Limb (tissue), 2 donors: Measurements from ENCODE around the gene EXT2.

Experiments
- DNase-seq, 2 donors: peaks; one replicate each; pipeline ENCODE4 v3.0.0-alpha.2; 2016; ENCODE audit errors: extremely low spot score in 2 of 2

EXT2 gene

DNA sequence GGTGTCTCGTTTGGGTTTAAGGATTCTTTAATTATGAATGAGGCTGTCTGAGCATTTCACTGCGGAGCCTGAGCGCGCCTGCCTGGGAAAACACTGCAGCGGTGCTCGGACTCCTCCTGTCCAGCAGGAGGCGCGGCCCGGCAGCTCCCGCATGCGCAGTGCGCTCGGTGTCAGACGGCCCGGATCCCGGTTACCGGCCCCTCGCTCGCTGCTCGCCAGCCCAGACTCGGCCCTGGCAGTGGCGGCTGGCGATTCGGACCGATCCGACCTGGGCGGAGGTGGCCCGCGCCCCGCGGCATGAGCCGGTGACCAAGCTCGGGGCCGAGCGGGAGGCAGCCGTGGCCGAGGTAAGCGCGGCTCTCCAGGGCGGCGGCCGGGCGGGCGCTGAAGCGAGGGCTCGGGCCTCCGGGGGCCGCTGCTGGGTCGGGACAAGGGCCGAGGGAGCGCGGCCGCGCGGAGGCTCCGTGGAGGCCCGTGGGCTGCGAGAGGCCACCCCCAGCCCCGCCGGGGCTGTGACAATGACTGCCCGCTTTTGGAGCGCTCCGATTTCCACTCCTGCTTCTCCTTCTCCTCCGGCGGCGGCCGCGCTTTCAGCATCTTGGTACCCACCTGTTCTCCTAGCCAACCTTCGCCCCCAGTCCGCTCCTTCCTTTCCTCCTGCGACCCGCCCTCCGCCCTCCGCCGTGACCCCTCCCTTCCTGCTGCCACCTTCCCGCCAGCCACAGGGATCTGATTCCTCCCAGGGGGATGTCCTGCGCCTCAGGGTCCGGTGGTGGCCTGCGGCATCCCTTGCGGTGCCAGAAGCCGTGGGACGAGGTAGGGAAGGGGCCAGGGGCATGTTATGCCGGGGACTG is at the start of gene EXT2:
Gene EXT2, plus strand, starts transcription at position 173 of the 854 bp plus-strand sequence. CDS start 12,035 bp downstream, outside the sequence.
- DNase-seq = peak; percentile 88 to 90

DNA sequence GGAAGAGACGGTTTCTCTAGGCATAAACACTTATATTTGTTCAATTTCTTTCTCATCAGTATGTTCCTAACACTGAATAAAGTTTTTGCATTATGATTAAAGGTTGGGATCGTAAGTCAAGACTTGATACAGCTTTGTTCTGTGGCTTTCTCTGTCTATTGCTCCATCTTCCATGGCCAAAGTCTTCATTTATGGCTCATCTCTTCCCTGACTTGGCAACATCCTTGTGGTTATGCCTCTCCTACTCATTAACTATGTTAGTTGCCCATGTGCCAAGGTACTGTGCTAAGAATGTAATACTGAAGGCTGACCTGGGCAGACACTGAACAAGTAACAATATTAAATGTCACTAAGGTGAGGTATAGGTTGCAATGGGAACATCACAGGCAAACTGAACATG is 49.3 kb upstream of the EXT2 start:
- DNase-seq = no peak

DNA sequence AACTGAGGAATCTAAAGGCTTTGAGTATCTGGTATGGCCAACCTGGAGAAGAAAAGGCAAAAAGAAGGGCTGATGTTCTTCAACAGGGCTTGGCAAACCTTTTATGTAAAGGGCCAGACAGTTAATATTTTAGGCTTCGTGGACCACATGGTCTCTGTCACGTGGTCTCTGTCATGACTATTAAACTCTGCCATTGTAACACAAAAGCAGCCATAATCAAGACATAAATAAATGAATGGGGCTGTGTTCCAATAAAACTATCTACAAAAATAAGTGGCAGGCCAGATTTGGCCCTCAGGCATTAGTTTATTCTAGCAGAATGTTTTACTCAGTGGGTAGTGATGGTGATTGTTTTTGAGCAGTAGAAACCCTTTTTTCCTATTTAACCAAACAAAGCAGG is 48.2 kb upstream of the EXT2 start:
- no peak for DNase-seq

DNA sequence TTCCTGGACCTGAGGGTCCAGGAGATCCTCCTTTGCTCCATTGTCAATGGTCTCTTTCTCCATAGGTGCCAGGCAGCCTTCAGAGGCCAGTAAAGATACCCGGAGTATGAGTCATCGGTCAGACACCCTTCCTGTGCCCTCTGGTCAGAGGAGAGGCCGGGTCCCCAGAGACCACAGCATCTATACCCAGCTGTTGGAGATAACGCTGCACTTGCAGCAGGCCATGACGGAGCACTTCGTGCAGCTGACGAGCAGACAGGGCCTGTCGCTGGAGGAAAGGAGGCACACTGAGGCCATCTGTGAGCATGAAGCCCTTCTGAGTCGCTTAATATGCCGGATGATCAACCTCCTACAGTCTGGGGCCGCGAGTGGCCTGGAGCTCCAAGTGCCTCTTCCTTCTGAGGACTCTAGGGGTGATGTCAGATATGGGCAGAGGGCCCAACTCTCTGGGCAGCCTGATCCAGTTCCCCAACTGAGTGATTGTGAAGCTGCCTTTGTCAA is 47.5 kb upstream of the EXT2 start, which contains the start of gene ACCSL:
Gene ACCSL, plus strand, starts transcription at position 51 of the 501 bp plus-strand sequence. Its CDS starts 56 bp downstream, at position 107.
- no peak for DNase-seq

DNA sequence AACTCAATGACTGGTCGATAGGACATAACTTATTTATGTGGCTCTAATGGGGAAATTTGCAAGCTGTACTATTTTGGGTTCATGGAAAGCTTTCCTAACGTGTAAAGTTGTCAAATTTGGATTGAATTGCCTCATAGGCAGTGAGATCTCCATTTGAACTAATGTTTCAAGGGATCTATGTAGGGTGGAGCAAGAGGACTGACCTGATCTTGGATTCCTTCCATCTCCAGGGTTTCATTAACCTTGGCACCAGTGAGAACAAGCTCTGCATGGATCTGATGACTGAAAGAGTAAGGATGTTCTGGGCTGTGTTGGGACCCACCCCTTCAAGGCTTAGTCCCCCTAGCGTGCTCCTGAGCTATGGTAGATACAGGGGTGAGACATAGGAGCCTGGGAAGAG is 45.6 kb upstream of the EXT2 start:
- DNase-seq = no peak

DNA sequence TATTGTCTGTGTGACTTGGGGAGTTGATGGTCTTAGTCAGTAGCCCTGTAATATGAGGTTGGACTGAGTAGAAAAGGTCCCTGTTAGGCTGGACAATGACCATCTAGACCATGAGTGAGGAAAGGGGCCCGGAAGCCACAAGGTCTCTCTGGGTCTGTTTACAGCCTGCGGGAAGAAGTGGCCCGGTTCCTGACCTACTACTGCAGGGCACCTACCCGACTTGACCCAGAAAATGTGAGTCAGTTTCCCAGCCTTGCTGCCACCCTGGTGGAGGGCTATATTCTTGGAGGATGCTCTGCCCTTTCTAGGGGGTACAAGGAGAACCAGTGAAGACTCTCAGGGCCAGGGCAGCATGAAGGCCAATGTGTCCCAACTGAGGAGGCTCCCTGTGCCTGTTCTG is 44.3 kb upstream of the EXT2 start:
- no peak for DNase-seq

DNA sequence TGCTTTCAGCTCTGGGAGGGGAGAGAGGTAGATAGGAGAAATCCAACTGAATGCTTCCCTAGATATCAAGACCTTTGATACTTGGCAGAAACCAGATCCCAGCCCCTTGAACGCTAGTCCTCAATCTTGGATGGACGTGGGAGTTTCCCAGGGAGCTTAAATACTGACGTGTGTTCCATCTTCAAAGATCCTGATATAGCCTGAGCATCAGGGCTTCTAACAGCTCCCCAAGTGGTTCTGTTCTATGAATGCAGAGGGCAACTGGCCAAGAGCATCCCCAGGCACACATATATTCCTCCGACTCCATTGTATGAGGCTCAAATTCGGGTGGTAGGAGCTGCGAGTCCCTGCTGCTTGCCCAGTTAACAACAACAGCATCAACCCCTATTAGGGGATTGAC is 38.1 kb upstream of the EXT2 start:
- no peak for DNase-seq

DNA sequence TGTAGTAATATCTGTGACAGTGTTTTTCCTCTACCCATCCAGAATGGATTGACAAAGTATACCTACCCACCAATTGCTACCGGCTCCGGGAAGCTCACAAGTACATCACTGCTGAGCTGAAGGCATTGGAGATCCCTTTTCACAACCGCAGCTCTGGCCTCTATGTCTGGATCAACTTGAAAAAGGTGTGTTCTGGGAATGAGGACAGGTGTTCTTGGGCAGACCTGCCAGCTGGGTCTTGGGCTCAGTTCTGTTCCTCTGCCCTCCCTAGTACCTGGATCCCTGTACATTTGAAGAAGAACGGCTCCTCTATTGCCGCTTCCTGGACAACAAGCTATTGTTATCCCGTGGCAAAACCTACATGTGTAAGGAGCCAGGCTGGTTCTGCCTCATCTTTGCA is 37.2 kb upstream of the EXT2 start:
- DNase-seq = no peak

DNA sequence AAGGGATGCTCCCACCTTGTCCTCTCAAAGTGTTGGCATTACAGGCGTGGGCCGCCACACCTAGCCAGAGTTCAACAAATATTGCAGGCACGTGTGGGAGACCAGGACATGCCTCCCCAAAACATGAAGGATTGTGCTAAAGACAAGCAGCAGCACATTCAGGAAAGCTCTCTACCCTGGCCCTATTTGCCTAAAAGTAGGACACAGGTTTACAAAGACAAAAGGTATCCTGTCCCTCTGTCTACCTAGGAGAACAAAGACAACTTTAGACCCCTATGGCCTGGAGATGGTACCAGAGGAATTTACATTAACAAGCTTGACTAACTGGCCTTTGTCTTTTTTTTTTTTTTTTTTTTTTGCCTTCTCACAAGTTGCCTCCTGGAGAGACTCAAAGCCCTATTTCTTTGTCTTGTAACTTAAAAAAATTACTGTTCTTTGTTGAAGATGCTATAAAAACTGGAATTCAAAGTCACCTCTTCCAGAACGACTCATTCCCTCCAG is 30.3 kb upstream of the EXT2 start:
- no peak for DNase-seq

DNA sequence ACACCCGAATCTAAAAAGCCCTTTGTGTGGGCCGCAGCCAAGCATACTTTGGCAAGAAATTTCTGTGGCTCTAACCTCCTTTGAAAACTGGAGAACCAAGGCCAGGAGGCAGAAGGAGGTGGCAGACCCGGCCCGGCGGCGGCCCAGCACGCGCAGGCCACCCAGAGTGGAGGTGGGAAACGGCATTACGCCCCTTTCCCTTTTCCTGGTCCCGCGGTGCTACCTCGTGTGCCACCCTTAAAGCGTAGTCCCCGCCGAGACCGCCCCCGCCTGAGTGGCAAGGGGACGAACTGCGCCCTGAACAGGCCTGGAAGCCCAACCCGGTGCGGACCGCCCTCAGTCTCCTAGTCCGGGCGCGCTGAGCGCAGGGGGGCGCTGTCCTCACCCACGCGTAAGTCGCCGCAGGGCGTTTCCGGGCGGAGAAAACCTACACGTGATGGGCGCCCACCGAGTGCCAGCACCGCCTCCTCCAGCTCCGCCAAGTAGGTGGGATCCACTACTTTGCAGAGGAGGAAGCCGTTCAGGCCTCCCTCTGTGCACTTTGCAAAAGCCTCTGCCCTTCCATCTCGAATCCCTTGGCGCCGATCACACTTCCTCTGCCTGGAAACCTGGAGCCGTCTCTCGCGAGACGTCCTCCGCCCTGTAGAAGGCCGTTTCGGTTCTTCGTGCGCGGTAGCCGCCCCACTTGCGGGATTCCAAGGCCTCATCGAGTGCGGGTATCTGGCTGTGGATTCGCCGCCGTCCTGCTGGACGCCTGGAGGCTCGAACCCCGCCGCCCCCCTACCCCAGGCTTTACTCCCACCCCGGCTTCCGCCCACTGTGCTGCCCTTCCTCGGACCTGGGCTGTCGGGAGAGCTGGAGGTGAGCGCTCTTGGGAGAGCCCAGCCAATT is 29.4 kb upstream of the EXT2 start, which contains the start of gene ACCS:
Gene ACCS, plus strand, starts transcription at position 430 of the 891 bp plus-strand sequence. CDS start 1,358 bp downstream, outside the sequence.
- peak; percentile 93 to 94 for DNase-seq

DNA sequence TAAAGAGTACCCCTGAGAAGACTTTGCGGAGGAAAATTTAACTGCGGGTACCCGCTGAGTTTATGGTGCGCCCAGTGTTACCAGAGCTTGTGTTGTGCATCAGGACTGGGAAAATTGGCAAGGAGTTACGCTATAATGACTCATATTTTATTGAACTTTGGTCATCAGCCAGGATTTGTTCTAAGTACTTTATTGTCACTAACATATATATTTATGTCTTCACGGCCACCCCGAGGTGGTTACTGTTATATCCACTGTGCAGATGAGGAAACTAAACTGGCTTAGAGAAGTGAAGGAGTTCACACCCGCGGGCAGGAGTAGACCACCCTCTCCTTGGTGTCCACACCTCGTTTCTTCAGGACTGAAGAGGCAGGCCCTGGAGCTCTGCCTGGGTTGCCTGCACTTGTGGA is 28.7 kb upstream of the EXT2 start:
- peak in 1 of 2 donors; percentile 33 for DNase-seq

DNA sequence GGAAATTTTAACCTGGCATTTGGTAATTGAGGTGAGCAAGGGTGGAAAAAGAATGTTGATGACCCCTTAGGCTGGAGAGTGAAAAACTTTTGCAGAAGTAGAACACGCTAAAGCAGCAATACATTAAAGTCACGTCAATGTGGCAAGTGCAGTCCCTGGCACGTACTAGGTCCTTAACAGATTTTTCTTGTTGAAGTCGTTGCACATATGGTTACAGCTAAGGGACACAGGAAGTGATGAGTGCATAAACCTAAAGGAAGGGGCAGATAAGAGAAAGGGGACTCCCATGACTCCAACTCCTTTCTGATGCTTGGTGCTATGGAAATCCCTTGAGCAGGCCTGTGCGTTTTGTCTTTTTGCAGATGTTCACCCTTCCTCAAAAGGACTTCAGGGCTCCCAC is 28.2 kb upstream of the EXT2 start:
- no peak for DNase-seq

DNA sequence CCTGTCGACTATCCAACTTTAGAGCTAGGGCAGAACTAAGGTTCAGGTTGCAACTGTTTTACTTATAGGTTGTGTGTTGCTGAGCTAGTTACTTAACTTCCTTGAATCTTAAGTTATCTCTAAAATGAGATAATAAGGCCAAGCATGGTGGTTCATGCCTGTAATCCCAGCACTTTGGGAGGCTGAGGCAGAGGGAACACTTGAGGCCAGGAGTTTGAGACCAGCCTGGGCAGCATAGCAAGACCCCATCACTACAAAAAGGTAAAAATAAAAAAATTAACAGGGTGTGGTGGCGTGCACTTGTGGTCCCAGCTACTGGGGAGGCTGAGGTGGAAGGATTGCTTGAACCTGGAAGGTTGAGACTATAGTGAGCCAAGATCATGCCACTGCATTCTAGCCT is 27.3 kb upstream of the EXT2 start:
- no peak for DNase-seq

DNA sequence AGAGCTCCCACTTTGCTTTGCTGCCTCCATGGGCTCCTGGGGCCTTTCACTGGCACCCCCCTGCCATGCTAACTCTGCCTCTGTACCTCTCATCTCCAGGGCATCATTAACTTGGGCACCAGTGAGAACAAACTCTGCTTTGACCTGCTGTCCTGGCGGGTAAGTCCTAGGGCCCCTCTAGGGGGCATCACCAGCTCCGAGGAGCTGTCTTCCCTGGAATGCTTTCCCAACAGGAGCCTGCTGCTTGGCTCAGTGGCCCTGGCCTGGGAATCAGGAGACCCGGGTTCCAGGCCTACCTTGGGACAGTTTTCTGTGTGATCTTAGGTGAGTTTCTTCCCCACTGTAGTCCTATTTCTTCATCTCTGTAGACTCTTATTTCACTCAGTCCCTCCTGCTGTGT is 24.3 kb upstream of the EXT2 start:
- no peak for DNase-seq

DNA sequence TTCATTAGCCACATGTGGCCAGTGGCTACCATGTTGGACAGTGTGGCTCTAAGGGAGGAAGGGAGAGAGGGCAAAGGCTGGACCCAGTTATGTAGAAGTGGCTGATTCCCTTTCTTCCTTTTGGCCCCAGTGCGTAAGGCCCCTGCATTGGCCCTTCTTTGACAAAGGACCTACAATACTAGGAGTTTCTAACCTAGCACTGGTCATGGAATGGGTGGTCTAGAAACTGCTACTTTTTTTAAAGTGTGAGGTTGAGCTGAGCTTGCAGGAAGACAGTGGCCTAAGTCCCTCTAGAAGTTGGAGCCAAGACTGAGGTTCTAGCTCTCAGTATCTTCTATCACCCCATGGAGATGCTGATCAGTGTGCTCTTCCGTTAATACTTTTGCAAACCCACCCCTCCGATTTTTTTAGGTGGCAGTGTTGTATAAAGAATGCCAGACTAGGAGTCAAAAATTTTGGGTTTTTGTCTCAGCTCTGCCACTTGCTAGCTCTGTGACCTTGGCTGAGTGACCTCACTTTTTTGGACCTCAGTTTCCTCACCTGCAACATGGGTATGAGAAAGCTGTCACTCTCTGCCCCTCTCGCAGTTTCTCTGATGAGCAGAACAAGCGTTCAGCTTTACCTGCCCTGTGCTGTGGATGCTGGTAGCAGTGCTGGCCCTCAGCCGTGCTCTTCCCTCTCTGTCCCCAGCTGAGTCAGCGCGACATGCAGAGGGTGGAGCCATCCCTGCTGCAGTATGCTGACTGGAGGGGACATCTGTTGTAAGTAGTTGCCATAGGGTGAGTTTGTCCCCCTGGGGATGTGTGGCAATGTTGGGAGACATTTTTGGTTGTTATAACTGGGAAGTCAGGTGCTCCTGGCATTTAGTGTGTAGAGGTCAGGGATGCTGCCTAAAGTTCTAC is 22.5 kb upstream of the EXT2 start:
- DNase-seq = no peak

DNA sequence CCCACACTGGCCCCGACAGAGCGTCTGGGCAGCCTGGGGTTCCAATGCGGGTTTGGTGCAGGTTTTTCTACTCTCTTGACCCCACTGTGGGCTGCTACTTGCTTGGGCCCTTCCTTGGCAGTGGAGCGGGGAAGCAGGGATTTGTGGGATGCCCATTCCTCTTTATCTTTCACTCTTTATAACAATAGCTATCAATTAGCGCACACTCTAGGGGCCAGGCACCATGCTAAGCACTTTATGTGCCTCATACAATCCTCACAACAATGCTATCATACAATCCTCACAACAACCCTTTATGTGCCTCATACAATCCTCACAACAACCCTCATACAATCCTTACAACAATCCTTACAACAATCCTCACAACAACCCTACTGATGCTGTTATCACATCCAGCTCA is 16.7 kb upstream of the EXT2 start:
- DNase-seq = no peak

DNA sequence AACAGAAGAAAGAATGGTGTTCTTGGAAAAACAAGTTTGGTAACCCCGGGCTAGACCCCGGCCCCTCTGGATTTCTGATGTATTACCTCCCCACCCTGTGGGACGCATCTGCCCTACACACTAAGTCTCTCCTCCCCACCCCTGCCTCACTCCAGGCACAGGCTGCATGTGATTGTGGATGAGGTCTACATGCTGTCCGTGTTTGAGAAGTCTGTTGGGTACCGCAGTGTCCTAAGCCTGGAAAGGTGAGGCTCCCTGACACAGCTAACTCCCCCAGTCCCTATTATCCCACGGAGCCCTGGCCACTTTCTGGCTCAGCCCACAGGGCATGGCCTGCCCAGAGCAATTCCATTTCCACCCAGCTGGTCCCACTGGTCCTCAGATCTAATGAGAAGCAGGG is 16.1 kb upstream of the EXT2 start:
- no peak for DNase-seq

DNA sequence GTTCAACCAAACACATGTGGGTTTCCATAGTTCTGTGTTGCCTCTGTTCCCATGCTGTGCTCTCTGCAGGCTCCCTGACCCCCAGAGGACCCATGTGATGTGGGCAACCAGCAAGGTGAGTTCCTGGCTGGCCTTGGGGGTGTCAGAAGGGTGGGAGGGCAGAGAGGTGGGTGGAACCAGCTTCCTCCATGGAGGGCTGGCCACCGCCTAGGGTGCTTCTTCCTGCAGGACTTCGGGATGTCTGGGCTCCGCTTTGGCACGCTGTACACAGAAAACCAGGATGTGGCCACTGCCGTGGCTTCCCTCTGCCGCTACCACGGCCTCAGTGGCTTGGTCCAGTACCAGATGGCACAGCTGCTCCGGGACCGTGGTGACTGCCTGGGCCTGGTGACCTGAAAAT is 14.5 kb upstream of the EXT2 start:
- DNase-seq = no peak

DNA sequence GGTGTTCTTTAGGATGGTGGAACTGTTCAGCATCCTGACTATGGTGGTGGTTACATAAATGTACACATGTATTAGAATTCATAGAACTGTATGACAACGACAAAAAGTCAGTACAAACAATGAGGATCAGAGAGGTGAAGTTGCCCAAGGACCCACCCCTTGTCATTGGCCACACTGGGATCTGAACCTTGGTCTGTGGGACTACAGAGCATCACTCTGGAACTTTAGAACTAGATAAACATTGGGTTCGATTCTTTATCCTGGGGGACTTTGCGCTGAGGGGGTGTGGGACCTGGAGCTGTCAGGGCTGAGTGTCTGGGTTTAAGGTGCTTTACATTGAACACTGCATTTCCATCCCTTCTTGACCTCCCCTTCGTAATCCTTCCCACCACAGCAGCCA is 12.8 kb upstream of the EXT2 start:
- no peak for DNase-seq

DNA sequence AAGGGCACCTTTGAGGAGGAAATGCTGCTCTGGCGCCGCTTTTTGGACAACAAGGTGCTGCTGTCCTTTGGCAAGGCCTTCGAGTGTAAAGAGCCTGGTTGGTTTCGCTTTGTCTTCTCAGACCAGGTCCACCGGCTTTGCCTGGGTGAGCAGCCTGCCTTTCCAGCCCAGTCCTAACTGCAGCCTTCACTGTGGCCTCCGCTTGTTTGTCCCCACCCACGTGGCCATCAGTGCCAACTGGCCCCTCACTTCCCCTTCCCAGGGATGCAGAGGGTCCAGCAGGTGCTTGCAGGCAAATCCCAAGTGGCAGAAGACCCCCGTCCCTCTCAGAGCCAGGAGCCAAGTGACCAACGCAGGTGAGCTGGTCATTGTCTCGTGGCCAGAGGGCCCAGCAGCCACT is 12.0 kb upstream of the EXT2 start:
- no peak for DNase-seq

DNA sequence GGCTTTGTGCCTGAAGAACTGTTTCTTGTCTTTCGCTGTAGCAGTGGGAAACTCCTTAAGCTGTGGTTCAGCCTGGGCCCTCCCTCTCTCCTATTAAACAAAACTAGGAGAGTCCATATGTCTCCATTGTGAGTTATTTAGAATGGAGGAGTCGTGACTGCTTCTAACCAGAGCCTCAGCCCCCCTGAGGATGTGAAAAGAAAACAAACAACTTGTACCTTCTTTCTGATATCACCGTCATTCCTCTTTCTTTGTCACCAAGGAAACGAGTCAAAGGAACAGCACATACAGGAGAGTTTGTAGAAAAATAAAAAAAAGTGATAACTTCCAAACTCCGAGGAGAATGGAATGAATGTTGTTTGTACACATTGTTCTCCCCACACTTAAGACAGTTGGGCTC is 11.6 kb upstream of the EXT2 start:
- no peak for DNase-seq
